H1 (cell line): Measurements from ENCODE around the gene IFITM10.

Source experiments
- EZH2 ChIP-seq: fragments of 200-600 bp; sonication (generic); IDR thresholded peaks from 2 replicates; pipeline ENCODE4 v1.7.1; 2012; ENCODE audit warnings: low read depth, mild to moderate bottlenecking, moderate library complexity, low read length, inconsistent platforms; ENCODE audit not compliant: severe bottlenecking
- GTF2F1 ChIP-seq: IDR thresholded peaks from 2 replicates; pipeline ENCODE4 v1.6.1; 2012; ENCODE audit warnings: low read depth, low read length, improper control_type of control experiment, borderline replicate concordance
- POLR2AphosphoS5 ChIP-seq: IDR thresholded peaks from 2 replicates; pipeline ENCODE4 v1.6.1; 2011; ENCODE audit warnings: low read depth, low read length
- RAD21 ChIP-seq, 2 experiments: IDR thresholded peaks in 1 of 2; conservative IDR thresholded peaks in 1 of 2; 2 replicates each; pipeline ENCODE4 v1.6.1; 2011; ENCODE audit warnings: low read depth in 2 of 2, low read length in 2 of 2, improper control_type of control experiment in 1 of 2, inconsistent platforms in 1 of 2, mild to moderate bottlenecking in 1 of 2, moderate library complexity in 1 of 2
- TF ChIP-seq, protein P1 (sequence below): IDR thresholded peaks from 2 replicates; pipeline ENCODE4 v1.6.1; 2012; ENCODE audit warnings: inconsistent platforms
- TF ChIP-seq, protein P2 (sequence below), 3 experiments: IDR thresholded peaks; 1 replicate in 2 of 3; 2 replicates in 1 of 3; pipeline versions ENCODE4 v1.5.1 to v1.6.1; 2011; ENCODE audit warnings: low read length in 3 of 3, mild to moderate bottlenecking in 3 of 3, inconsistent platforms in 2 of 3, low read depth in 1 of 3, moderate library complexity in 1 of 3; ENCODE audit not compliant: insufficient read depth in 1 of 3; ENCODE audit errors: control extremely low read depth in 1 of 3

DNA sequence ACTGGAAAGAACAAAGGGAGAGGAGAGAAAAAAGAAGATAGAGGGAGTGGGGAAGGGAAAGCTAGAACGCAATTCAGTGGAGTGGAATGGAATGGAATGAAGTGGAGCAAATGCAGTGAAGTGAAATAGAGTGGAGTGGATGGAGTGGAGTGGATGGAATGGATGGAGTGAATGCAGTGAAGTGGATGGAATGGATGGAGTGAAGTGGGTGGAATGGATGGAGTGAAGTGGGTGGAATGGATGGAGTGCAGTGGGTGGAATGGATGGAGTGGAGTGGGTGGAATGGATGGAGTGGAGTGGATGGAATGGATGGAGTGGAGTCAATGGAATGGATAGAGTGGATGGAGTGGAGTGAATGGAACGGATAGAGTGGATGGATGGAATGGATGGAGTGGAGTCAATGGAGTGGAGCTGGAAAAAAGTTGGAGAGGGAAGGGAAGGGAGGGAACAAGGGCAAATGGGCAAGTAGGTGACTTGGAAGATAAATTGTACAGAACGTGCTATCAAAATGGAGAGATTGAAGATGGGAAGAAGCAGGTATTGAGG is 13.9 kb downstream of the IFITM10 start:
- TF ChIP-seq EZH2 = no peak
- TF ChIP-seq GTF2F1 = no peak
- TF ChIP-seq, protein P1, sequence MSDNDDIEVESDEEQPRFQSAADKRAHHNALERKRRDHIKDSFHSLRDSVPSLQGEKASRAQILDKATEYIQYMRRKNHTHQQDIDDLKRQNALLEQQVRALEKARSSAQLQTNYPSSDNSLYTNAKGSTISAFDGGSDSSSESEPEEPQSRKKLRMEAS = no peak
- TF ChIP-seq RAD21 (IDR thresholded peaks at IDR 0.05 in 1 of 2, conservative IDR thresholded peaks at IDR 0.05 in 1 of 2; ENCODE audit: low read depth in 2 of 2, low read length in 2 of 2) = no peak
- TF ChIP-seq, protein P2, sequence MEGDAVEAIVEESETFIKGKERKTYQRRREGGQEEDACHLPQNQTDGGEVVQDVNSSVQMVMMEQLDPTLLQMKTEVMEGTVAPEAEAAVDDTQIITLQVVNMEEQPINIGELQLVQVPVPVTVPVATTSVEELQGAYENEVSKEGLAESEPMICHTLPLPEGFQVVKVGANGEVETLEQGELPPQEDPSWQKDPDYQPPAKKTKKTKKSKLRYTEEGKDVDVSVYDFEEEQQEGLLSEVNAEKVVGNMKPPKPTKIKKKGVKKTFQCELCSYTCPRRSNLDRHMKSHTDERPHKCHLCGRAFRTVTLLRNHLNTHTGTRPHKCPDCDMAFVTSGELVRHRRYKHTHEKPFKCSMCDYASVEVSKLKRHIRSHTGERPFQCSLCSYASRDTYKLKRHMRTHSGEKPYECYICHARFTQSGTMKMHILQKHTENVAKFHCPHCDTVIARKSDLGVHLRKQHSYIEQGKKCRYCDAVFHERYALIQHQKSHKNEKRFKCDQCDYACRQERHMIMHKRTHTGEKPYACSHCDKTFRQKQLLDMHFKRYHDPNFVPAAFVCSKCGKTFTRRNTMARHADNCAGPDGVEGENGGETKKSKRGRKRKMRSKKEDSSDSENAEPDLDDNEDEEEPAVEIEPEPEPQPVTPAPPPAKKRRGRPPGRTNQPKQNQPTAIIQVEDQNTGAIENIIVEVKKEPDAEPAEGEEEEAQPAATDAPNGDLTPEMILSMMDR (IDR thresholded peaks at IDR 0.05; ENCODE audit: control extremely low read depth in 1 of 3, insufficient read depth in 1 of 3, low read depth in 1 of 3, low read length in 3 of 3) = no peak
- TF ChIP-seq POLR2AphosphoS5 = no peak
